Loucy (cell line): Measurements from ENCODE around the gene CACNB3.

Experiments used
- H2AFZ ChIP-seq: fragments of 200-600 bp; sonication (generic); 2 replicates; pipeline ENCODE4 v1.6.0; 2016; ENCODE audit warnings: antibody characterized with exemption, mild to moderate bottlenecking, low read length, moderate library complexity
- H3F3A ChIP-seq: fragments of 200-600 bp; 2 replicates; pipeline ENCODE4 v1.6.0; 2016; ENCODE audit warnings: antibody characterized with exemption, low read depth, mild to moderate bottlenecking
- H3K27me3 ChIP-seq: fragments of 200-600 bp; sonication (generic); 2 replicates; pipeline ENCODE4 v1.6.1; 2014; ENCODE audit warnings: low read length, mild to moderate bottlenecking; ENCODE audit not compliant: insufficient read depth, poor library complexity, severe bottlenecking
- H3K36me3 ChIP-seq: fragments of 200-600 bp; sonication (generic); 2 replicates; pipeline ENCODE4 v1.6.1; 2016; ENCODE audit warnings: low read length; ENCODE audit not compliant: insufficient read depth
- H3K4me1 ChIP-seq: fragments of 200-600 bp; sonication (generic); 2 replicates; pipeline ENCODE4 v1.5.1; 2014; ENCODE audit warnings: low read length, mild to moderate bottlenecking; ENCODE audit not compliant: insufficient read depth, poor library complexity, severe bottlenecking
- H3K4me2 ChIP-seq: fragments of 200-600 bp; sonication (generic); 2 replicates; pipeline ENCODE4 v1.6.0; 2014; ENCODE audit warnings: antibody characterized with exemption, low read length, low read depth, mild to moderate bottlenecking; ENCODE audit not compliant: poor library complexity, severe bottlenecking
- H3K4me3 ChIP-seq: fragments of 200-600 bp; sonication (generic); 2 replicates; pipeline ENCODE4 v1.5.1; 2014; ENCODE audit warnings: low read length, mild to moderate bottlenecking, mixed read lengths; ENCODE audit not compliant: poor library complexity, severe bottlenecking
- H3K79me2 ChIP-seq: fragments of 200-600 bp; sonication (generic); 2 replicates; pipeline ENCODE4 v1.6.1; 2014; ENCODE audit warnings: low read length; ENCODE audit not compliant: insufficient read depth
- H3K9ac ChIP-seq: fragments of 200-600 bp; sonication (generic); 2 replicates; pipeline ENCODE4 v1.6.0; 2014; ENCODE audit warnings: mild to moderate bottlenecking, low read depth, low read length, moderate library complexity; ENCODE audit not compliant: poor library complexity, severe bottlenecking
- H3K9me2 ChIP-seq: fragments of 200-600 bp; sonication (generic); replicated peaks from 2 replicates; pipeline ENCODE4 v1.6.1; 2016; ENCODE audit warnings: low read depth, low read length, mixed read lengths
- H3K9me3 ChIP-seq: fragments of 200-600 bp; sonication (generic); 2 replicates; pipeline ENCODE4 v1.6.1; 2014; ENCODE audit warnings: mild to moderate bottlenecking, antibody characterized with exemption, low read length, low read depth; ENCODE audit not compliant: insufficient read depth
- H4K20me1 ChIP-seq: fragments of 200-600 bp; sonication (generic); 2 replicates; pipeline ENCODE4 v1.6.0; 2014; ENCODE audit warnings: antibody characterized with exemption, low read length, mild to moderate bottlenecking; ENCODE audit not compliant: insufficient read depth, poor library complexity, severe bottlenecking
- EZH2phosphoT487 ChIP-seq: fragments of 200-600 bp; IDR thresholded peaks from 2 replicates; pipeline ENCODE4 v1.6.1; 2018; ENCODE audit warnings: antibody characterized with exemption, mild to moderate bottlenecking, moderate library complexity, borderline replicate concordance
- TF ChIP-seq, protein P1 (sequence below): fragments of 200-600 bp; sonication (generic); conservative IDR thresholded peaks from 2 replicates; pipeline ENCODE4 v1.5.1; 2014; ENCODE audit warnings: mild to moderate bottlenecking, antibody characterized with exemption, low read length

CACNB3 gene

DNA sequence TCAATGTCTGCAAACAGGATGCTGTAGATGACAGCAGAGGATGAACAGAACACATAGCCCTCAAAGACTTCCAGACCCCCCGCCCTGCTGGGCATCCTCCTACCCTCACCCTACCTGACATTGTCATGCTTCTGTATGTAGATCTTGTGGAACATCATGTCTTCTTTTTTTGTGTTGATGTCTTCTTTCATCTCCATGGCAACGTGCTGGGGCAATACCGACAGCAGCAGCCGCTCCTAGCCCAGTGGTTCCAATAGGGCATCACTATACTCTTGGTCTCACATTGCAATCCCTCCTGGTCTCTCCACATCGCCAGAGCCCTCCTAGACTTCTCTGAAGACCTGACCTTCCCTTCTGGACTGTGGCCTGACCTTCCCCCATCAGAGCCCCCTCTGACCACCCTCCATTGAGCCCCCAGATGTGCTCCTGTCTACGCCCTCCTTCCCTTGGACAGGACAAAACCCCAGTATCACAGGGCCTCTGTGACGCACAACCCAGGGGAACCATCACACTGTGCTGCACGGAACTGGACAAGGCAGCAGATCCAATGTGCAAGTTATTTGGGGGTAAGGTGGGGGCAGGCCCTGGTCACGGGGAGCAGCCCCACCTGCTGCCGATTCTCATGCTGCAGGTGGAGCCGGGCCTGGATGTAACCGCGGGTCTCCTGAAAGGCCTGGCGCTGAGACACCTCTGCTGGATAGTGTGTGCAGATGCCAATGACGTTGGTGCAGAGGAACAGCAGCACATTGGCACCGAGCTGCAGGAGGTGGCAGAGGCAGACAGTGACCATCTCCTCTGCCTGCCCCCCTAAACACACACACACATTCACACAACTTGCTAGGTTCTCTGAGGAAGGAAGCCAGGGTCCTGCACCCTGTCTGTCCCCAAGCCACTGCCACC is 40.5 kb upstream of the CACNB3 start:
- no peak overlapping the region for H3K4me3 ChIP-seq
- no peaks in the 10 kb centered on the region for H3F3A ChIP-seq
- H3K9me2 ChIP-seq, result no peaks in the 10 kb centered on the region
- no peaks in the 10 kb centered on the region for H4K20me1 ChIP-seq
- TF ChIP-seq, protein P1, sequence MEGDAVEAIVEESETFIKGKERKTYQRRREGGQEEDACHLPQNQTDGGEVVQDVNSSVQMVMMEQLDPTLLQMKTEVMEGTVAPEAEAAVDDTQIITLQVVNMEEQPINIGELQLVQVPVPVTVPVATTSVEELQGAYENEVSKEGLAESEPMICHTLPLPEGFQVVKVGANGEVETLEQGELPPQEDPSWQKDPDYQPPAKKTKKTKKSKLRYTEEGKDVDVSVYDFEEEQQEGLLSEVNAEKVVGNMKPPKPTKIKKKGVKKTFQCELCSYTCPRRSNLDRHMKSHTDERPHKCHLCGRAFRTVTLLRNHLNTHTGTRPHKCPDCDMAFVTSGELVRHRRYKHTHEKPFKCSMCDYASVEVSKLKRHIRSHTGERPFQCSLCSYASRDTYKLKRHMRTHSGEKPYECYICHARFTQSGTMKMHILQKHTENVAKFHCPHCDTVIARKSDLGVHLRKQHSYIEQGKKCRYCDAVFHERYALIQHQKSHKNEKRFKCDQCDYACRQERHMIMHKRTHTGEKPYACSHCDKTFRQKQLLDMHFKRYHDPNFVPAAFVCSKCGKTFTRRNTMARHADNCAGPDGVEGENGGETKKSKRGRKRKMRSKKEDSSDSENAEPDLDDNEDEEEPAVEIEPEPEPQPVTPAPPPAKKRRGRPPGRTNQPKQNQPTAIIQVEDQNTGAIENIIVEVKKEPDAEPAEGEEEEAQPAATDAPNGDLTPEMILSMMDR, result no peak
- TF ChIP-seq EZH2phosphoT487, result no peak
- no peak overlapping the region for H3K9ac ChIP-seq
- H3K9me3 ChIP-seq, result no peaks in the 10 kb centered on the region
- no peaks in the 10 kb centered on the region for H3K79me2 ChIP-seq
- peaks cover 24% of the 10 kb centered on the region; the same call in 1 of the 2 replicates for H3K36me3 ChIP-seq
- H3K4me1 ChIP-seq, result peaks cover 24% of the 10 kb centered on the region
- no peak overlapping the region for H3K4me2 ChIP-seq
- no peak overlapping the region for H2AFZ ChIP-seq
- no peaks in the 10 kb centered on the region for H3K27me3 ChIP-seq

DNA sequence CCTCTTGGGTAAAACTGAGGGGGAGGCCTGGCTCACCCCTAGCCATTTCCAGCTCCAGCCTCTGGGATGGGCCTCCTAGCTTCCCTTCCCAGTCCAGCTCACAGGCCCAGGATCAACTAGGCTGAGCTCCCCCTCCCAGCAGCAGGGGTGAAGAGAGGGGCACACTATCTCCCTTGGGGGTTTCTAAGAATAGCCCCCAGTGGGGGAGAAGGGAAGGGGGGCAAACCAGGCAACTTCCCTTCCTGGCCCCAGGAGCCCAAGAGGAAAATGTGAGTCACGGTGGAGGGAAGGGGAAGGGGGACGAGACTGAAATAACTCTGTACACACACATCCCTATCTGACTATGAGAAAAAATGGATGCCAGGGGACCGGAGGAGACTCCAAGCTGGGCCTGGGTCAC is 38.4 kb upstream of the CACNB3 start:
- H3K9ac ChIP-seq, result peak overlapping the region; percentile 40
- H3K79me2 ChIP-seq, result no peaks in the 10 kb centered on the region
- peaks cover 24% of the 10 kb centered on the region for H3K4me1 ChIP-seq
- H3K4me3 ChIP-seq, result no peak overlapping the region
- no peaks in the 10 kb centered on the region for H3K27me3 ChIP-seq
- no peaks in the 10 kb centered on the region for H3K9me2 ChIP-seq
- no peak for TF ChIP-seq EZH2phosphoT487
- TF ChIP-seq, protein P1, result no peak
- H3K36me3 ChIP-seq, result peaks cover 7% of the 10 kb centered on the region; the same call in 1 of the 2 replicates
- H2AFZ ChIP-seq, result no peak overlapping the region
- H3K4me2 ChIP-seq, result peak overlapping the region; percentile 45
- H3K9me3 ChIP-seq, result no peaks in the 10 kb centered on the region
- H4K20me1 ChIP-seq, result no peaks in the 10 kb centered on the region
- no peaks in the 10 kb centered on the region for H3F3A ChIP-seq

DNA sequence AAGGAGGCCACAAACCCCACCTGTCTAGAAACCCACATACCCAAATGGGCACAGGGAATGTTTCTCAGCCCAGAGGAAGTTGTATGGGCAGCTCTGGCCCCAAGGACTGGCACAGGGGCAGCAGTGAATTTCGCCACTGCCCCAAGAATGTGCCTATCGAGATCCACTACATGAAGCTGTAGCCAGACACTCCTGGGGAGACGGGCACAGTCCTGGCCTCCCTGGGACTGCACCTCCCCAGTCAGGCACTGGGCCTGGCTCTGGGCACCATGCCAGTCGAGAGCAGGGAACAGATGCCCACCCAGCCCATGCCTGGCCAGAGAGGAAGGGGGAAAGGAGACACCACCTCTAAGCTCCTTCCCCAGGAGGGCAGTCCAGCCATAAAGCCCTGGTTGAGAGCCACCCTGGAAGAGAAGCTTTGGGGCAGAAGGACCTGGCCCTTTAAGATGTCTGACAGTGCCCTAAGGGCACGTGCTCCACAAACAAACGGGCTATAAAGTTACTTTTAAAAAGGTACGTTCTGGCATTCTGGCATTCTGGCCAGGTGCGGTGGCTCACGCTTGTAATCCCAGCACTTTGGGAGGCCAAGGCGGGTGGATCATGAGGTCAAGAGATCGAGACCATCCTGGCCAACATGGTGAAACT is 37.8 kb upstream of the CACNB3 start:
- TF ChIP-seq, protein P1, result no peak
- no peak for TF ChIP-seq EZH2phosphoT487
- H3K4me1 ChIP-seq, result peaks cover 24% of the 10 kb centered on the region
- no peaks in the 10 kb centered on the region for H3K27me3 ChIP-seq
- H3K4me2 ChIP-seq, result peak overlapping the region; percentile 45
- peaks cover under 1% of the 10 kb centered on the region; the same call in 1 of the 2 replicates for H3K36me3 ChIP-seq
- no peaks in the 10 kb centered on the region for H3F3A ChIP-seq
- H3K9me2 ChIP-seq, result no peaks in the 10 kb centered on the region
- peaks cover under 1% of the 10 kb centered on the region; the same call in 1 of the 2 replicates for H3K79me2 ChIP-seq
- no peaks in the 10 kb centered on the region for H4K20me1 ChIP-seq
- no peak overlapping the region for H3K4me3 ChIP-seq
- peak overlapping the region; percentile 40 for H3K9ac ChIP-seq
- no peaks in the 10 kb centered on the region for H3K9me3 ChIP-seq
- no peak overlapping the region for H2AFZ ChIP-seq
